T-helper 22 cell (primary cell): ENCODE results near the gene SMURF1.

Experiments
- DNase-seq: peaks from one replicate; pipeline ENCODE4 v3.0.0-alpha.2; 2020; ENCODE audit warnings: low read depth

SMURF1 gene

GRCh38 chr7:99097730-99098129, 46.2 kb downstream of the SMURF1 start:
- no peak for DNase-seq

- no peak for DNase-seq
Measured at GRCh38 chr7:99096124-99096887, 47.6 kb downstream of the SMURF1 start.

DNA sequence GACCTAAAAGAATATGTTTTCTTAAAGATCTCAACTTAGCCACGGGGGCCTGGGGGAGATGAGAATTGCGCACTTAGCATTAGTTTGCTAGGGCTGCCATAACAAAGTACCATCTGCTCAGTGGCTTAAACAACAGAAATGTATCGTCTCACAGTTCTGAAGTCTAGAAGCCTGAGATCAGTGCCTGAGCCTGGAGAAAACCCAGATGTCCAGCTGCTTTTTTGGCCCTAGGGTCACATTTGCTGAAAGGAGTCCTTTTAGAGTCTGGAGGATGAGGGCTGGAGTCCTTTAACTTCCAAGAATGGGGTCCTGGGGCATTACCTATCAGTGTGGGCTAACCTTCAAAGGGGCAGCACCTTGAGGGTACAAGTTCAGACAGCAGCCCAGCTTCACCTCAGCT, 48.2 kb downstream of the SMURF1 start:
- no peak for DNase-seq

- no peak for DNase-seq
Measured at GRCh38 chr7:99094401-99094800, 49.5 kb downstream of the SMURF1 start.

GRCh38 chr7:99092064-99092720, 51.7 kb downstream of the SMURF1 start:
- DNase-seq, result no peak

DNA sequence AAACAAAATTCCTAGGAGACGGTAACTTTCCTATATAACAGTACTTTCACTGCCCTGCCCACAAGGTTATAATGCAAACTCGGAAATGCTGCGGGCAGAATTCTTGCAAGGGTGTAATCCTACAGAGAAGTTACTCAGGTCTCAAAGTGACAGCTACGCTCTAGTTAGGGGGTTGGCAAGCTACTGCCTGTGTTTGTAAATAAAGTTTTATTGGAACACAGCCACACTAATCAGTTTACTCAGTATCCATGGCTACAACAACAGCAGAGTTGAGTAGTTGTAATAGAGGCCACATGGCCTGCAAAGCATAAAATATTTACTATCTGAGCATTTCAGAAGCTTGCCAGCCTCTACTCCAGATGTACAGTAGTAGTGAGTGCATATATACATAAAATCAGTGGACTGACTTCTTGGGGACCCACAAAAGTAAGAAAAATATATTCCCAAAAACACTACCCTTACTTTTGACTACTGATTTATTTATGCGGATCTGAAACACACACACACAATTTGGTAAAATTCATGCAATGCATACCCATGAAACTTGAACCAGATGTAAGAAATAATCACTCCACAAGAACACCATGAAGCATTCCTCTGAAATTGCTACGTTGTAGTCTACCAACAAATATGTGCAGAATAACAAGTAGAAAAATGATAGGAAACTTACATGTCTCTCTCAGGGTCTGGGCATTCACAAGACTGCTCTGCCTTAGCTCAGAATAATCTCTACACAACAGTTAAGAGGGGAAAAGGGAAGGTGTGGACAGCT, 53.0 kb downstream of the SMURF1 start:
- DNase-seq, result no peak

GRCh38 chr7:99089914-99090629, 53.8 kb downstream of the SMURF1 start:
- no peak for DNase-seq

DNA sequence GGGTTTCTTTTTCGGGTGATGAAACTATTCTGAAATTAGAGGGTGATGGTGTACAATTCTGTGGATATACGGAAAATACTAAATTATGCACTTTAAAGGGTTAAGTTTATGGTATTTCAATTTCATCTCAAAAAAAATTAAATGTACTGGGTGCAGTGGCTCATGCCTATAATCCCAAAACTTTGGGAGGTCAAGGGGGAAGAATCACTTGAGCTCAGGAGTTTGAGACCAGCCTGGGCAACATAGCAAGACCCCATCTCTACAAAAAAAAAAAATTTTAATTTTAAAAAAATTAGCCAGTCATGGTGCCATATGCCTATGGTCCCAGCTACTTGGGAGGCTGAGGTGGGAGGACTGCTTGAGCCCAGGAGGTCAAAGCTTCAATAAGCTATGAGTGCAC, 57.0 kb downstream of the SMURF1 start:
- no peak for DNase-seq

- DNase-seq, result no peak
Measured at GRCh38 chr7:99086532-99086931, 57.4 kb downstream of the SMURF1 start.

GRCh38 chr7:99083733-99084132, 60.2 kb downstream of the SMURF1 start:
- no peak for DNase-seq

- DNase-seq, result no peak
Measured at GRCh38 chr7:99083068-99083651, 60.7 kb downstream of the SMURF1 start.

GRCh38 chr7:99080679-99081078, 63.2 kb downstream of the SMURF1 start:
- no peak for DNase-seq

DNA sequence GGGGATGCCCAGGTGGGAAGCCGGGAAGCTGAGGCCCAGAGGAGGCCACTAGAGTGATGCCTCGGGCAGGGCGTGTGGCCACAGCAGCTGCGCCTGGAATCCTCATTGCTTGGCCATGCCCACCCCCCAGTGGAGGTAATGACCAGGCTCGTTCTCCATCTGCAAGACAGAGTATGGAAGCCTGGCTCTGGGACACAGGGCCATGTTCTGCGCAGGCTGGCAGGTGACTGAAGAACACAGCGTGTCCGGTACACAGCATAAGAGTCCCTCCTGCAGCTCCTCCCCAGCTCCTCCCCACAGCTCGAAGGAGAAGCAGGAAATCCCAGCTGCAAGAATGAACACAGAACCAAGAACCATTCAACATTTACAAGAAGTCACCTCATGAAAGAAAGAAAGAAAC, 64.8 kb downstream of the SMURF1 start:
- DNase-seq, result no peak

DNA sequence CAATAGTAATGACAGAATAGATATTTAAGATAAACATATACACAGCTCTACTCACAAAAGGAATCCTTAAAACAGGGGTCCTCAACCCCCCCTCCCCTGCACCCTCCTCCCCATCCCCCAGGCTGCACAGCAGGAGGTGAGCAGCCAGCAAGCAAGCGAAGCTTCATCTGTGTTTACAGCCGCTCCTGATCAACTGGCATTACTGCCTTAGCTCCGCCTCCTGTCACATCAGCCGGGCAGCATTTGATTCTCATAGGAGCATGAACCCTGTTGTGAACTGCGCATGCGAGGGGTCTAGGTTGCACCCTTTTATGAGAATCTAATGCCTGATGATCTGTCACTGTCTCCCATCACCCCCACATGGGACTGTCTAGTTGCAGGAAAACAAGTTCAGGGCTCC, 65.5 kb downstream of the SMURF1 start:
- no peak for DNase-seq

DNA sequence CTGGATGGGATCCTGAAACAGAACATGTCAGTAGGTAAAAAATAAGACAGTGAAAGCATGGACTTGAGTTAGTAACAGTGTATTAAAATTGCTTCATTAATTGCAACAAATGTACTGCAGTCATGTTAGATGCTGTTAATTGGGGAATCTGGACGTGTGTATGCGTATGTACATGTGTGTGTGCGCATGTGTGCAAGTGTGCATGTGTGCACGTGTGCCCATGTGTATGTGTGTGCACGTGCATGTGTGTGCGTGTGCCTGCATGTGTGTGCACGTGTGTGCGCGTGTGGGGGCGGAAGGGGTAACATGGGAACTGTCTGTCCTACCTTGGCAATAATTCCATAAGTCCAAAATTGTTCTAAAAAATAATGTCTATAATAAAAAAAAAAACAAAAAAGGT, 67.3 kb downstream of the SMURF1 start:
- no peak for DNase-seq

- no peak for DNase-seq
Measured at GRCh38 chr7:99073839-99074446, 70.0 kb downstream of the SMURF1 start.

GRCh38 chr7:99072126-99072525, 71.8 kb downstream of the SMURF1 start:
- no peak for DNase-seq

DNA sequence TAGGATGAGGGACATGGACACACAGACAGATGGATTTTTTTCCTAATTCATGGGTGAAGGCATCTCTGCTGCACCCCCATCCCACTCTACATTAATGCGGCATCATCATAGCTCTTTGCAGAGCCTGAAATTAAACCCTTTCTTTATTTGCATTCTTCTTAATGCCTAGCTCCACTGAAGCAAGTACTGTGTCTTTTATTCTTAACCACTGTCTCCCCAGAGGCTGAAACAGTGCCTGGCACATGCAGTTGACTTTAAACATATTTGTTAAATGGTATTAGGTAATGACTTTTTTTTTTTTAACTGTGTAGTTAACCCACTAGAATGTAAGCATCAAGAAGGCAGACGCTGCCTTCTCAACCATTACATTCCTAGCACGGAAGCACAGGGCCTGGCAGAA, 73.5 kb downstream of the SMURF1 start:
- no peak for DNase-seq

DNA sequence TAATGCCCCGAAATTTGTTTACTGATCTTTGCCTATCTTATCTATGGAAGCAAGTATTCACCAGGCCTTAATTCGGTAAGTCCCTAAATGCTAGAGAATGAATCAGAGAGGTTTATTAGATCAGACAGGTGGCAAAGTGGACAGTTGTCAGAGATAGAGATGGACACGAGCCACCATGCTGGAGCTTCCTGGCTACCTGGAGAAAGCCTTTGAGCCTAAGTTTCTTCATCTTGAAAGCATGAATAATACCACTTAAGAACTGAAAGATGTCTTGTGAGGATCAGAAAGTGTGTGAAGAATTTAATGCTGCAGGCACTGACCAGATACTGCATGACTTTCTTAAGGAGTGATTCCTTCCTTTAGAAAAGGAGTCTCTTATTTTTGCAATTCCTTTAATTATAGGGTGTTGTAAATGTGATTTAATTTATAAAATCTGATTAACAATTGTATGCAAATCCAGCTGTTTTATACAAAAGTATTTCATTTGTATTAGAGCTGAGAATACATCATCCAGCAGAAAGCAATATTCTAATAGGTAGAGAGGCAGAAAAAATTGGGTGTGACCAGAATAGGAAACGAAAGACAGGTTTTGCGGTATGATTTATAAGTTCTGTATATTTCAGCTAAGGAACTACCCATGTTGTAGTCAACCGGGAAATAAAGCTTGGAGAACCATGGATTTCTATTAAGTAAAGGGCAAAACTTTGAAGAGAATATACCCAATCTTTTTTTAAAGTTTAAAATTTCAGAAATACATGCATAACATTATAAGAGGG, 82.7 kb downstream of the SMURF1 start:
- no peak for DNase-seq

DNA sequence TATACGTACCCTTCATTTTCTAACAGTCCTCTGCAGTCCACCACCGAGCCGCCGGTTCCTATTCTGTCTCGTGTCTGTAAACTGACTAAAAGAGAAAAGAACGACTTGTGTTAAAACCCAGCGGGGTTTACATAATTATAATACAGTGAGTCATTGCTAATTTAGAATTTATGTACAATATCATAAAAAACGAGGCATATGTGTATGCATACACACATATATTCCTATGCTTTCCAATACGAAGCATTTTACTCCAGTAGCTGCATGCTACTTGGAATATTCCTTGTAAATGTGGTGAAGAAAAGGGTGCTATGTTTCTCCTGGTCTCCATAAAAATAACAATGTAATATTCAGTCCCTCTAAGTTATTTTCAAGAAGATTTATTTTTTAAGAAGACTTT, 89.1 kb downstream of the SMURF1 start:
- no peak for DNase-seq

DNA sequence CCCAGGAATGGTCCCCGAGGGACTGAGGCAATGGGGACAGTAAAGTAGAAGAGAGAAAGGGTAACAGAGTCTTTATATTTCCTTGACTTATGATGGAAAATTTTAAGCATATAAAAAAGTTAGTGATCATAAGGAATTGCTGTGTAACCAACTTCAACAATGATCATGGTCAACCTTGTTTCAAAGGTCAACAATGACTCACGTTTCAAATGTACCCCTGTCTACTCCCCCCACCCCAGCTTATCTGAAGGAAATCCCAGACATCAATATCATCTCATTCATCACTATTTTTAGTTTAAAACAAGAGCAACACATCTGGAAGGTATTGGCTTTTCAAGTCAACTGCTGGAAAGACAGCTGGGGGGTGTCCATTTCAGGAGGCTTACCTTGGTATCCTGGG, 92.9 kb downstream of the SMURF1 start:
- DNase-seq, result no peak
